PC-9 (cell line): Measurements from ENCODE around the gene RRP12.

Source experiments
- CTCF ChIP-seq: fragments of 200-600 bp; sonication (generic); conservative IDR thresholded peaks from 2 replicates; pipeline ENCODE4 v1.6.1; 2017; ENCODE audit warnings: mixed run types, antibody characterized with exemption, mild to moderate bottlenecking, moderate library complexity
- EZH2 ChIP-seq: fragments of 200-600 bp; sonication (generic); IDR thresholded peaks from 2 replicates; pipeline ENCODE4 v1.8.0; 2017; ENCODE audit warnings: antibody characterized with exemption, low read depth

GRCh38 chr10:97381626-97382025 lies 19.5 kb downstream of the RRP12 start:
- TF ChIP-seq CTCF: no peak
- TF ChIP-seq EZH2: no peak
